GM10847 (cell line): ENCODE measurements around the gene SLC9A7.

Experiments used
- POLR2A ChIP-seq: IDR thresholded peaks from 2 replicates; pipeline ENCODE4 v1.6.1; 2011; ENCODE audit not compliant: insufficient read length; ENCODE audit errors: extremely low read depth

SLC9A7 gene

GRCh38 chrX:46758163-46758955, 559 bp downstream of the SLC9A7 start:
- no peak for TF ChIP-seq POLR2A

- TF ChIP-seq POLR2A = no peak
Observed at GRCh38 chrX:46757593-46757992, 1.3 kb downstream of the SLC9A7 start.

- TF ChIP-seq POLR2A = no peak
Observed at GRCh38 chrX:46757052-46757451, 1.9 kb downstream of the SLC9A7 start.

- TF ChIP-seq POLR2A = no peak
Observed at GRCh38 chrX:46755671-46756070, 3.2 kb downstream of the SLC9A7 start.

GRCh38 chrX:46754586-46755061, 4.3 kb downstream of the SLC9A7 start:
- no peak for TF ChIP-seq POLR2A

- TF ChIP-seq POLR2A = no peak
Observed at GRCh38 chrX:46754036-46754435, 4.9 kb downstream of the SLC9A7 start.

GRCh38 chrX:46750889-46751288, 8.0 kb downstream of the SLC9A7 start:
- no peak for TF ChIP-seq POLR2A

GRCh38 chrX:46744009-46744408, 14.9 kb downstream of the SLC9A7 start:
- no peak for TF ChIP-seq POLR2A

GRCh38 chrX:46743046-46743445, 15.9 kb downstream of the SLC9A7 start:
- no peak for TF ChIP-seq POLR2A

GRCh38 chrX:46739736-46740135, 19.2 kb downstream of the SLC9A7 start:
- no peak for TF ChIP-seq POLR2A

- TF ChIP-seq POLR2A = no peak
Observed at GRCh38 chrX:46737462-46737861, 21.5 kb downstream of the SLC9A7 start.

GRCh38 chrX:46737041-46737440, 21.9 kb downstream of the SLC9A7 start:
- no peak for TF ChIP-seq POLR2A

- TF ChIP-seq POLR2A = no peak
Observed at GRCh38 chrX:46735622-46736021, 23.3 kb downstream of the SLC9A7 start.

GRCh38 chrX:46733226-46733625, 25.7 kb downstream of the SLC9A7 start:
- TF ChIP-seq POLR2A = no peak

- TF ChIP-seq POLR2A = no peak
Observed at GRCh38 chrX:46730765-46731164, 28.2 kb downstream of the SLC9A7 start.

- no peak for TF ChIP-seq POLR2A
Observed at GRCh38 chrX:46727441-46727840, 31.5 kb downstream of the SLC9A7 start.
